Aorta (tissue), 5 donors: ENCODE data around the gene PEX16. TPM values are rescaled to one million over a fixed set of nuclear protein-coding genes. Genes with fewer than 3 reads are reported as not detected.

Experiments used
- ATAC-seq: fragments of 200-7000 bp; cut with Tn5 transposase; one replicate; pipeline ENCODE4 v1.9.1; 2022; ENCODE audit warnings: moderate library complexity; ENCODE audit not compliant: low FRiP score
- DNase-seq, 2 donors: peaks; one replicate each; pipeline ENCODE4 v3.0.0-alpha.2; 2020
- H3K27ac ChIP-seq, 2 donors: one replicate each; pipeline ENCODE4 v1.5.1; 2013; ENCODE audit warnings: low read length in 2 of 2, mild to moderate bottlenecking in 2 of 2, moderate library complexity in 2 of 2, control low read depth in 1 of 2, inconsistent platforms in 1 of 2, low read depth in 1 of 2
- H3K27me3 ChIP-seq, 2 donors: one replicate each; pipeline ENCODE4 v1.6.1; 2013; ENCODE audit warnings: control low read depth in 1 of 2, low read length in 1 of 2, mild to moderate bottlenecking in 1 of 2, moderate library complexity in 1 of 2; ENCODE audit not compliant: insufficient read depth in 2 of 2, control insufficient read depth in 1 of 2
- H3K36me3 ChIP-seq, 2 donors: one replicate each; pipeline ENCODE4 v1.6.1; 2013; ENCODE audit warnings: control low read depth in 1 of 2, low read length in 1 of 2, mild to moderate bottlenecking in 1 of 2; ENCODE audit not compliant: insufficient read depth in 2 of 2, control insufficient read depth in 1 of 2
- H3K4me1 ChIP-seq, 2 donors: one replicate each; pipeline ENCODE4 v1.6.1; 2013; ENCODE audit warnings: low read length in 2 of 2, control low read depth in 1 of 2, mild to moderate bottlenecking in 1 of 2, moderate library complexity in 1 of 2; ENCODE audit not compliant: insufficient read depth in 2 of 2, control insufficient read depth in 1 of 2
- H3K4me3 ChIP-seq, 2 donors: one replicate each; pipeline ENCODE4 v1.5.1; 2013; ENCODE audit warnings: low read length in 2 of 2, control low read depth in 1 of 2, mild to moderate bottlenecking in 1 of 2
- H3K9me3 ChIP-seq: one replicate; pipeline ENCODE4 v1.6.1; 2013; ENCODE audit warnings: mild to moderate bottlenecking, low read length; ENCODE audit not compliant: control insufficient read depth
- WGBS, 2 donors: extraction: QIAGEN DNeasy Blood & Tissue Kit; methylation state at CpG; one replicate each; pipeline ENCODE4 v1.1.7; 2013; 5-methylcytosine and 5-hydroxymethylcytosine counted together
- intact Hi-C, 2 donors: fragments of 100-400 bp; cut with DNase I; formaldehyde crosslinking; loops; one replicate each; pipeline versions ENCODE4 v1.14.2 to v1.15.0; 2022
- polyA plus RNA-seq, 2 donors: library from polyadenylated mRNA; stranded (reverse); fragments of 200-250 nt; gene quantifications; one replicate each; pipeline ENCODE4 v1.2.3, GENCODE V29; 2013
- total RNA-seq, 2 donors: library from RNA; stranded (reverse); fragmentation: NEBNext Ultra II Directional; extraction: Animal tissue kit (Norgen Biotek cat#: 25700); gene quantifications; one replicate each; pipeline ENCODE4 v1.2.1, GENCODE V29; 2021
- donor health status: healthy with polysubstance abuse.
- donor health status: Bipolar disorder and iron deficiency.
- donor health status: DM: no; HTN: no; CAD: no.
- donor health status: DM: no; HTN: no; CAD: no.
- donor health status: DM: yes; HTN: yes; CAD: no.

Gene PEX16
- total and polyA plus RNA-seq, 4 donors = 17.3 to 49.7 (median 24.1) TPM

GRCh38 chr11:45945397-45945999 lies 27.8 kb upstream of the PEX16 start:
- Histone ChIP-seq H3K4me3 (no peak overlapping the region), H3K9me3 (no peaks in the 10 kb centered on the region), H3K36me3 (peaks cover 15 to 16% of the 10 kb centered on the region in 2 donors), H3K4me1 (no peaks in the 10 kb centered on the region), H3K27me3 (no peaks in the 10 kb centered on the region), H3K27ac (no peak overlapping the region)
- intact Hi-C loops = no loop called here
- DNase-seq = no peak
- WGBS, 2 donors = 45 to 47% methylated on average over 3 of the region's 3 CpGs
- ATAC-seq = no peak

GRCh38 chr11:45942381-45942780 lies 24.7 kb upstream of the PEX16 start:
- ATAC-seq = no peak
- 94 to 97% methylated on average over 4 of the region's 4 CpGs for WGBS, 2 donors

GRCh38 chr11:45941285-45941684 lies 23.6 kb upstream of the PEX16 start:
- peaks cover 7 to 10% of the 10 kb centered on the region in 2 donors for H3K36me3 ChIP-seq
- H3K27ac ChIP-seq = no peak overlapping the region
- intact Hi-C loops = no loop called here
- no peaks in the 10 kb centered on the region for H3K9me3 ChIP-seq
- whole genome bisulfite sequencing, 2 donors = 93 to 96% methylated on average over 4 of the region's 4 CpGs
- H3K4me3 ChIP-seq = no peak overlapping the region
- no peaks in the 10 kb centered on the region for H3K4me1 ChIP-seq
- DNase-seq = no peak
- H3K27me3 ChIP-seq = no peaks in the 10 kb centered on the region
- ATAC-seq = no peak

More at GRCh38 chr11:45942381-45942780, 24.7 kb upstream of the PEX16 start:
- H3K4me1 ChIP-seq = no peaks in the 10 kb centered on the region
- DNase-seq = no peak
- H3K4me3 ChIP-seq = no peak overlapping the region
- H3K27ac ChIP-seq = no peak overlapping the region
- H3K27me3 ChIP-seq = no peaks in the 10 kb centered on the region
- H3K36me3 ChIP-seq = peaks cover 7 to 10% of the 10 kb centered on the region in 2 donors
- no peaks in the 10 kb centered on the region for H3K9me3 ChIP-seq
- intact Hi-C loops = no loop called here

GRCh38 chr11:45939836-45940235 lies 22.2 kb upstream of the PEX16 start:
- no peaks in the 10 kb centered on the region for H3K4me1 ChIP-seq
- WGBS, 2 donors = 76% methylated on average over 2 of the region's 2 CpGs
- H3K36me3 ChIP-seq = peaks cover 6 to 9% of the 10 kb centered on the region in 2 donors
- H3K4me3 ChIP-seq = no peak overlapping the region
- intact Hi-C loops = no loop called here
- no peak overlapping the region for H3K27ac ChIP-seq
- H3K9me3 ChIP-seq = no peaks in the 10 kb centered on the region
- ATAC-seq = no peak
- DNase-seq = no peak
- H3K27me3 ChIP-seq = no peaks in the 10 kb centered on the region

GRCh38 chr11:45937916-45938315 lies 20.2 kb upstream of the PEX16 start:
- Histone ChIP-seq H3K4me3 (no peak overlapping the region), H3K9me3 (no peaks in the 10 kb centered on the region), H3K27me3 (no peaks in the 10 kb centered on the region), H3K27ac (no peak overlapping the region), H3K36me3 (peaks cover 10% of the 10 kb centered on the region in 2 donors), H3K4me1 (no peaks in the 10 kb centered on the region)
- WGBS, 2 donors = 89 to 92% methylated on average over 10 of the region's 10 CpGs
- intact Hi-C loops = no loop called here
- ATAC-seq = no peak
- no peak for DNase-seq

GRCh38 chr11:45936511-45937054 lies 18.9 kb upstream of the PEX16 start:
- ATAC-seq (no peak), DNase-seq (no peak)
- H3K9me3 ChIP-seq = no peaks in the 10 kb centered on the region
- peaks cover 3 to 10% of the 10 kb centered on the region in 2 donors for H3K36me3 ChIP-seq
- no peak overlapping the region for H3K27ac ChIP-seq
- no peaks in the 10 kb centered on the region for H3K4me1 ChIP-seq
- no peak overlapping the region for H3K4me3 ChIP-seq
- no peaks in the 10 kb centered on the region for H3K27me3 ChIP-seq
- intact Hi-C loops = no loop called here
- WGBS, 2 donors = 91 to 93% methylated on average over 4 of the region's 4 CpGs

- intact Hi-C loops = no loop called here
- Histone ChIP-seq H3K36me3 (peaks cover 3 to 10% of the 10 kb centered on the region in 2 donors), H3K27me3 (no peaks in the 10 kb centered on the region), H3K4me1 (no peaks in the 10 kb centered on the region), H3K27ac (no peak overlapping the region), H3K4me3 (no peak overlapping the region), H3K9me3 (no peaks in the 10 kb centered on the region)
- ATAC-seq (no peak), DNase-seq (no peak)
- WGBS, 2 donors = 90 to 91% methylated on average over 8 of the region's 8 CpGs
These were observed 17.8 kb upstream of the PEX16 start for GRCh38 chr11:45935349-45936064.

- peaks cover 3 to 10% of the 10 kb centered on the region in 2 donors for H3K36me3 ChIP-seq
- H3K4me1 ChIP-seq = no peaks in the 10 kb centered on the region
- intact Hi-C loops = no loop called here
- no peaks in the 10 kb centered on the region for H3K27me3 ChIP-seq
- H3K27ac ChIP-seq = no peak overlapping the region
- ATAC-seq (no peak), DNase-seq (no peak)
- H3K4me3 ChIP-seq = no peak overlapping the region
- H3K9me3 ChIP-seq = no peaks in the 10 kb centered on the region
- 86 to 87% methylated on average over 12 of the region's 12 CpGs for WGBS, 2 donors
These were observed 17.1 kb upstream of the PEX16 start for GRCh38 chr11:45934580-45935318.
